Endothelial cell of umbilical vein (primary cell): Measurements from ENCODE around the gene PTPRU. TPM values are rescaled to one million over a fixed set of nuclear protein-coding genes. Genes with fewer than 3 reads are reported as not detected.

Experiments used
- BruUV-seq: library from RNA; stranded (reverse); fragments of 400-500 nt; replicated peaks from 2 replicates; lab custom pipeline; 2021; lab: Mats Ljungman, UMichigan
- CTCF ChIA-PET: fragments of 300-600, 350-600 bp; sonication (Branson Sonifier 250); formaldehyde crosslinking; loops from one replicate; lab custom pipeline; 2021; ENCODE audit warnings: antibody characterized with exemption, inconsistent platforms; lab: Charles Lee
- POLR2A ChIA-PET: fragments of 300-600, 350-600 bp; sonication (Branson Sonifier 250); formaldehyde crosslinking; loops from one replicate; lab custom pipeline; 2021; ENCODE audit warnings: antibody characterized with exemption, inconsistent platforms; lab: Charles Lee
- DNase-seq: peaks from one replicate; pipeline ENCODE4 v3.0.0-alpha.2; 2011; ENCODE audit warnings: low read depth, low spot score
- FAIRE-seq: peaks from 2 replicates; lab custom pipeline; 2011; peaks lifted over from hg19 to GRCh38; lab: Jason Lieb, UNC
- H2AFZ ChIP-seq: 2 replicates; pipeline ENCODE4 v1.6.0; 2012; ENCODE audit warnings: low read depth, low read length, control low read depth, inconsistent platforms
- H3K27ac ChIP-seq: 2 replicates; pipeline ENCODE4 v1.5.1; 2011; ENCODE audit warnings: low read depth, mild to moderate bottlenecking, control low read depth, low read length, moderate library complexity; ENCODE audit not compliant: insufficient read depth
- H3K27me3 ChIP-seq, 2 experiments: 2 replicates each; pipeline versions ENCODE4 v1.6.0 to v1.6.1; 2011; ENCODE audit warnings: low read length in 2 of 2, mixed read lengths in 1 of 2; ENCODE audit not compliant: control insufficient read depth in 2 of 2, insufficient read depth in 2 of 2
- H3K36me3 ChIP-seq, 2 experiments: 2 replicates in 1 of 2; 3 replicates in 1 of 2; pipeline ENCODE4 v1.5.1; 2011; ENCODE audit warnings: low read length in 2 of 2, mild to moderate bottlenecking in 1 of 2, moderate library complexity in 1 of 2; ENCODE audit not compliant: control insufficient read depth in 2 of 2, insufficient read depth in 2 of 2; ENCODE audit errors: extremely low read depth in 1 of 2
- H3K4me1 ChIP-seq: 3 replicates; pipeline ENCODE4 v1.5.1; 2011; ENCODE audit warnings: mild to moderate bottlenecking, low read length; ENCODE audit not compliant: control insufficient read depth, insufficient read depth; ENCODE audit errors: extremely low read depth
- H3K4me2 ChIP-seq: 2 replicates; pipeline ENCODE4 v1.6.1; 2011; ENCODE audit warnings: low read length, control low read depth, mixed read lengths; ENCODE audit not compliant: insufficient read depth
- H3K4me3 ChIP-seq, 3 experiments: fragments of 200-600 bp in 1 of 3; sonication (generic), shearing (Covaris generic) in 1 of 3; replicated peaks in 1 of 3; 2 replicates each; pipeline ENCODE4 v1.5.1; 2011 to 2016; ENCODE audit warnings: control low read depth in 3 of 3, low read length in 3 of 3, mild to moderate bottlenecking in 2 of 3, inconsistent platforms in 1 of 3, low read depth in 1 of 3, moderate library complexity in 1 of 3; ENCODE audit not compliant: insufficient read depth in 1 of 3
- H3K79me2 ChIP-seq: 2 replicates; pipeline ENCODE4 v1.6.0; 2012; ENCODE audit warnings: low read length, inconsistent platforms; ENCODE audit not compliant: control insufficient read depth, insufficient read depth
- H3K9ac ChIP-seq: replicated peaks from 2 replicates; pipeline ENCODE3; 2011; ENCODE audit warnings: low read length, control low read depth; ENCODE audit not compliant: insufficient read depth; ENCODE audit errors: extremely low read depth
- H3K9me1 ChIP-seq: replicated peaks from 3 replicates; pipeline ENCODE4 v1.6.0; 2011; ENCODE audit warnings: mild to moderate bottlenecking, low read length; ENCODE audit not compliant: control insufficient read depth, insufficient read depth; ENCODE audit errors: extremely low read depth
- H3K9me3 ChIP-seq: replicated peaks from 2 replicates; pipeline ENCODE4 v1.5.1; 2012; ENCODE audit warnings: low read length, inconsistent platforms; ENCODE audit not compliant: control insufficient read depth, insufficient read depth
- H4K20me1 ChIP-seq: replicated peaks from 2 replicates; pipeline ENCODE3; 2011; ENCODE audit warnings: mild to moderate bottlenecking, low read length; ENCODE audit not compliant: control insufficient read depth, insufficient read depth; ENCODE audit errors: extremely low read depth
- EZH2 ChIP-seq: IDR thresholded peaks from 2 replicates; pipeline ENCODE4 v1.6.1; 2012; ENCODE audit warnings: borderline replicate concordance, low read depth, mild to moderate bottlenecking, moderate library complexity, low read length, inconsistent platforms; ENCODE audit not compliant: severe bottlenecking
- FOS ChIP-seq: IDR thresholded peaks from 2 replicates; pipeline ENCODE4 v1.6.1; 2011; ENCODE audit warnings: mild to moderate bottlenecking, low read length, moderate library complexity, borderline replicate concordance; ENCODE audit not compliant: insufficient read depth
- GATA2 ChIP-seq: IDR thresholded peaks from 2 replicates; pipeline ENCODE4 v1.7.0; 2011; ENCODE audit warnings: low read depth, mild to moderate bottlenecking, moderate library complexity, mixed read lengths, low read length; ENCODE audit not compliant: insufficient read length, insufficient read depth
- JUN ChIP-seq: IDR thresholded peaks from 2 replicates; pipeline ENCODE4 v1.6.1; 2011; ENCODE audit warnings: borderline replicate concordance, low read depth; ENCODE audit not compliant: insufficient read length, insufficient read depth
- MAX ChIP-seq: IDR thresholded peaks from 2 replicates; pipeline ENCODE4 v1.6.1; 2011; ENCODE audit not compliant: insufficient read depth, insufficient read length
- MYC ChIP-seq: IDR thresholded peaks from one replicate; pipeline ENCODE4 v1.6.1; 2011; ENCODE audit warnings: mild to moderate bottlenecking, low read depth, low read length
- POLR2A ChIP-seq: IDR thresholded peaks from 2 replicates; pipeline ENCODE4 v1.6.1; 2012; ENCODE audit warnings: low read depth, mild to moderate bottlenecking, control low read depth, low read length
- POLR2AphosphoS5 ChIP-seq: IDR thresholded peaks from 2 replicates; pipeline ENCODE4 v1.6.1; 2012; ENCODE audit warnings: low read depth, mild to moderate bottlenecking, control low read depth, low read length, moderate library complexity; ENCODE audit not compliant: insufficient read depth
- dilution Hi-C: fragments of 300-500 bp; cut with MboI; formaldehyde crosslinking; loops from one replicate; pipeline ENCODE4 v1.15.0; 2019; ENCODE audit warnings: low sequenced_read_pairs; ENCODE audit not compliant: extremely low pct_ligation_motif_present
- intact Hi-C: fragments of 100-400 bp; cut with micrococcal nuclease; formaldehyde crosslinking; loops from one replicate; pipeline ENCODE4 v1.10.0; 2022
- polyA plus RNA-seq, 4 experiments: library from polyadenylated mRNA; depleted of rRNA in 3 of 4; stranded (reverse) in 3 of 4; unstranded in 1 of 4; fragments of >200 nt; gene quantifications; 2 replicates each; pipeline versions ENCODE4 v1.2.1 to v1.2.3, GENCODE V29; 2011 to 2012; ENCODE audit warnings: missing spikeins in 1 of 4
- total RNA-seq: library from RNA; stranded (reverse); gene quantifications from 2 replicates; pipeline ENCODE4 v1.2.3, GENCODE V29; 2021
- TF ChIP-seq, protein P1 (sequence below), 2 donors: IDR thresholded peaks; 1 replicate in 1 of 2; 2 replicates in 1 of 2; pipeline ENCODE4 v1.5.1; 2011; ENCODE audit warnings: low read length in 2 of 2, mild to moderate bottlenecking in 2 of 2, moderate library complexity in 2 of 2, control low read depth in 1 of 2, inconsistent platforms in 1 of 2, low read depth in 1 of 2; ENCODE audit not compliant: insufficient read depth in 1 of 2; ENCODE audit errors: extremely low read depth in 1 of 2

The PTPRU gene
- total and polyA plus RNA-seq, 2 donors (not counting 3 experiments of a cell fraction or from before 2014, with no cell fraction given) = 0.58 to 2.6 TPM

- POLR2A ChIA-PET = no interaction called here
- no peaks in the 10 kb centered on the region for H3K36me3 ChIP-seq
- dilution Hi-C loops (loop anchor here (25.0 kb wide), 1 partner anchor 847 kb away; no protein-coding TSS in a partner anchor), intact Hi-C loops (no loop called here)
- TF ChIP-seq FOS (no peak), POLR2A (no peak), GATA2 (no peak), POLR2AphosphoS5 (no peak), MAX (no peak), MYC (no peak), JUN (no peak), EZH2 (no peak)
- TF ChIP-seq, protein P1, sequence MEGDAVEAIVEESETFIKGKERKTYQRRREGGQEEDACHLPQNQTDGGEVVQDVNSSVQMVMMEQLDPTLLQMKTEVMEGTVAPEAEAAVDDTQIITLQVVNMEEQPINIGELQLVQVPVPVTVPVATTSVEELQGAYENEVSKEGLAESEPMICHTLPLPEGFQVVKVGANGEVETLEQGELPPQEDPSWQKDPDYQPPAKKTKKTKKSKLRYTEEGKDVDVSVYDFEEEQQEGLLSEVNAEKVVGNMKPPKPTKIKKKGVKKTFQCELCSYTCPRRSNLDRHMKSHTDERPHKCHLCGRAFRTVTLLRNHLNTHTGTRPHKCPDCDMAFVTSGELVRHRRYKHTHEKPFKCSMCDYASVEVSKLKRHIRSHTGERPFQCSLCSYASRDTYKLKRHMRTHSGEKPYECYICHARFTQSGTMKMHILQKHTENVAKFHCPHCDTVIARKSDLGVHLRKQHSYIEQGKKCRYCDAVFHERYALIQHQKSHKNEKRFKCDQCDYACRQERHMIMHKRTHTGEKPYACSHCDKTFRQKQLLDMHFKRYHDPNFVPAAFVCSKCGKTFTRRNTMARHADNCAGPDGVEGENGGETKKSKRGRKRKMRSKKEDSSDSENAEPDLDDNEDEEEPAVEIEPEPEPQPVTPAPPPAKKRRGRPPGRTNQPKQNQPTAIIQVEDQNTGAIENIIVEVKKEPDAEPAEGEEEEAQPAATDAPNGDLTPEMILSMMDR (IDR thresholded peaks at IDR 0.05; ENCODE audit: extremely low read depth in 1 of 2, insufficient read depth in 1 of 2, low read depth in 1 of 2, low read length in 2 of 2) = no peak
- no peak overlapping the region for H3K27ac ChIP-seq
- no peaks in the 10 kb centered on the region for H3K9me1 ChIP-seq
- no peaks in the 10 kb centered on the region for H4K20me1 ChIP-seq
- FAIRE-seq = no peak
- CTCF ChIA-PET = interaction anchor here (1.2 to 1.8 kb wide), 2 partner anchors 871 to 1140 kb away, joined by 3 to 4 read pairs; no protein-coding TSS in a partner anchor
- H3K4me2 ChIP-seq = no peak overlapping the region
- H2AFZ ChIP-seq = no peak overlapping the region
- H3K4me1 ChIP-seq = peaks cover 16% of the 10 kb centered on the region
- H3K9ac ChIP-seq = no peak overlapping the region
- peaks cover 29 to 34% of the 10 kb centered on the region in 2 experiments for H3K27me3 ChIP-seq
- H3K79me2 ChIP-seq = no peaks in the 10 kb centered on the region
- no peaks in the 10 kb centered on the region for H3K9me3 ChIP-seq
- H3K4me3 ChIP-seq = no peak overlapping the region
- BruUV-seq = no TSS peak
- no peak for DNase-seq
Measured at GRCh38 chr1:29240400-29240837, 4.1 kb downstream of the PTPRU start.
